ENCODE data around the gene PRKCB.

Gene PRKCB

GRCh38 chr16:24257958-24258357, 422.2 kb downstream of the PRKCB start:
- no peak for DNase-seq

DNA sequence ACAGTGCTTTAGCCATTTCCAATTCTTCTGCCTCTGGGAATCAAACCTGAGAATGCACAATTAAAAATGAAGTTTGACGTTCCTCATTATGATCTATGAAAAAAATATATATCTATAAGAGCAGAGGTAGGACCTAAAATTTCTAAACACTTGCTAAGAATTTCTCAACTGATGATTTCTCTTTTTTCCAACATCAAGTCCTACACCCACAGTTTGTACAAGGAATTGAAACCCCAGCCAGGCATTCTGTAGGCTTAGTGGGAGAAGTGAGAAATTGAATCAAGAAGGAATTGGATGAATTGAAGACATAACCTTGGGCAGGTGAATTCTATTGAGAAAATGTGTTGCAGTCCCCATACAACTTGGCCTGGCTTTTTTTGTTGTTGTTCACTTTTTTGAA, 423.0 kb downstream of the PRKCB start:
- DNase-seq, result no peak

- DNase-seq, result no peak
Measured at GRCh38 chr16:24262816-24263215, 427.0 kb downstream of the PRKCB start.

Data from T-helper 2 cell (primary cell).